ENCODE measurements around the gene LRTM2.
A peak's percentile ranks its signal among the peaks of the same experiment; 100 is the strongest.

Gene LRTM2

GRCh38 chr12:1820191-1820895 is at the start of gene LRTM2:
Gene LRTM2, plus strand, starts transcription at chr12:1820565. Its CDS starts 7,584 bp downstream, at chr12:1828149.
- TF ChIP-seq CTCF (conservative IDR thresholded peaks at IDR 0.05; ENCODE audit: low read depth, low read length): no peak
- no peak for DNase-seq (ENCODE audit: low read depth)
- no peak within 1 kb of the TSS for H3K4me3 ChIP-seq (ENCODE audit: low read depth, low read length)

- no peak for TF ChIP-seq CTCF (conservative IDR thresholded peaks at IDR 0.05; ENCODE audit: low read depth, low read length)
- no peak overlapping the region for H3K4me3 ChIP-seq (ENCODE audit: low read depth, low read length)
- no peak for DNase-seq (ENCODE audit: low read depth)
Observed at GRCh38 chr12:1773937-1774655, 46.3 kb upstream of the LRTM2 start.

GRCh38 chr12:1776170-1776921 is 44.0 kb upstream of the LRTM2 start:
- DNase-seq (ENCODE audit: low read depth): peak; percentile 76
- TF ChIP-seq CTCF (conservative IDR thresholded peaks at IDR 0.05; ENCODE audit: low read depth, low read length): no peak
- no peak overlapping the region for H3K4me3 ChIP-seq (ENCODE audit: low read depth, low read length)

GRCh38 chr12:1777798-1778197 is 42.6 kb upstream of the LRTM2 start:
- peak; percentile 82 for DNase-seq (ENCODE audit: low read depth)
- H3K4me3 ChIP-seq (ENCODE audit: low read depth, low read length): no peak overlapping the region
- no peak for TF ChIP-seq CTCF (conservative IDR thresholded peaks at IDR 0.05; ENCODE audit: low read depth, low read length)

- no peak for TF ChIP-seq CTCF (conservative IDR thresholded peaks at IDR 0.05; ENCODE audit: low read depth, low read length)
- DNase-seq (ENCODE audit: low read depth): no peak
- H3K4me3 ChIP-seq (ENCODE audit: low read depth, low read length): no peak overlapping the region
Observed at GRCh38 chr12:1778911-1779310, 41.5 kb upstream of the LRTM2 start.

- TF ChIP-seq CTCF (conservative IDR thresholded peaks at IDR 0.05; ENCODE audit: low read depth, low read length): no peak
- DNase-seq (ENCODE audit: low read depth): peak; percentile 93
- no peak overlapping the region for H3K4me3 ChIP-seq (ENCODE audit: low read depth, low read length)
Observed at GRCh38 chr12:1779783-1780182, 40.6 kb upstream of the LRTM2 start.
